GM18909 (cell line): ENCODE measurements around the gene SBDS.

ENCODE experiments used
- ATAC-seq: cut with Tn5 transposase; IDR thresholded peaks from one replicate; pipeline ENCODE4 v1.9.1; 2021; ENCODE audit warnings: mild to moderate bottlenecking; ENCODE audit not compliant: unreplicated experiment, poor library complexity

SBDS gene

GRCh38 chr7:66948480-66949109, 46.8 kb downstream of the SBDS start:
- ATAC-seq: no peak

- no peak for ATAC-seq
Observed at GRCh38 chr7:66946545-66946944, 48.8 kb downstream of the SBDS start.

- ATAC-seq: no peak
Observed at GRCh38 chr7:66939325-66939724, 56.1 kb downstream of the SBDS start.

GRCh38 chr7:66937940-66938339, 57.4 kb downstream of the SBDS start:
- ATAC-seq: no peak
